GM12891 (cell line): ENCODE results near the gene POU2F3.

ENCODE experiments used
- POLR2A ChIP-seq: IDR thresholded peaks from 2 replicates; pipeline ENCODE4 v1.6.1; 2011; ENCODE audit warnings: low read depth, low read length, control low read depth
- POLR2AphosphoS5 ChIP-seq: IDR thresholded peaks from 2 replicates; pipeline ENCODE4 v1.6.1; 2011; ENCODE audit warnings: low read depth, low read length, control low read depth
- TAF1 ChIP-seq: IDR thresholded peaks from 2 replicates; pipeline ENCODE4 v1.6.1; 2011; ENCODE audit warnings: low read depth, low read length, control low read depth

DNA sequence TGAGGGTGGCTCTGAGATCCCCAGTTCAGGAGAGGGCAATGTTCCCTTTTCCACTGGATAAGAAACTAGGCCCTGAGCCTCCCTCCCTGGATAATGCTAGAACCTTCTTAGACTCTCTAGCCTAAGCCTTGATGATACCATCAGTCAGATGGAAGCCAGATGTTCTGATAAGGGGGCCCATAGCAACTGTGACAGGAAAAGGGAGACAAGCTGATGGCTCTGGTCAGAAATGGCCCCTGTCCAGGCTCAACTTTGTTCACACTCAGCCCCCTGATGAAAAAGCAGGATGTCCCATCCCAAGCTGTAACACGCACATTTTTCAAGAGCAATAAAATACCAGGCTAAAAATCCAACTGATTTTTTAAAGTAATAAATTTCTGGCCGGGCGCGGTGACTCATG lies 36.3 kb upstream of the POU2F3 start:
- TF ChIP-seq POLR2A (no peak), POLR2AphosphoS5 (no peak), TAF1 (no peak)
